Right lobe of liver (tissue), 4 donors: Measurements from ENCODE around the gene RSU1.

Experiments
- CTCF ChIP-seq, 4 donors: fragments of 200-600 bp in 3 of 4; fragments of 450-650 bp in 1 of 4; IDR thresholded peaks; one replicate each; pipeline versions ENCODE4 v1.5.1 to v1.8.0; 2016 to 2022; ENCODE audit warnings: antibody characterized with exemption in 4 of 4, mild to moderate bottlenecking in 2 of 4
- POLR2A ChIP-seq: fragments of 450-650 bp; IDR thresholded peaks from one replicate; pipeline ENCODE4 v1.6.1; 2017; ENCODE audit warnings: antibody characterized with exemption, mild to moderate bottlenecking
- donor health status: DM: no; HTN: no; CAD: no.
- donor health status: DM: no; HTN: no; CAD: no.
- donor health status: DM: no; HTN: yes; CAD: no.

DNA sequence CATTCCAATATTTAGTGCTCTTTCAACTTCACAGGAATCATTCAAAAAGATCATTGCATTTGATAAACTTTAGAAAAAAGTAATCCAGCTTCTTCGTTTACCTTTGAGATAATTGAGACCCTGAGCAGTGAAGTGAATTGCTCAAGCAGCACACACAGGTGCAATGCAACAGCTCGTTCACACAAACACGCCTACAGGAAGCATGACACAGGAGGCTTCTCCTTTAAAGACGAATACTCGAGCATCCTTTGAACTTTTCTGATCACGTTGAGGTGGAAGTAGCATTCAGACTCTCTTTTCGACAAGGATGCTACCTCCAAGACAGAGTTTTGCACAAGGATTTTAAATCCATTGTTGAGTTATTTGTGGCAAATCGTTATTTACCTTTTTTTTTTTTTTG lies 18.0 kb upstream of the RSU1 start:
- TF ChIP-seq CTCF (IDR thresholded peaks at IDR 0.05) (no peak), POLR2A (no peak)
